Right kidney (tissue), 9 donors: ENCODE data around the gene HECTD4.
A peak's percentile ranks its signal among the peaks of the same experiment; 100 is the strongest.
"Not testable (repeated sequence)": the region's sequence is repeated elsewhere in the genome, so short reads cannot be mapped to it uniquely, and the experiment has no call there.

ENCODE experiments used
- DNase-seq: peaks from one replicate; pipeline ENCODE4 v3.0.0-alpha.2; 2016
- long read RNA-seq, 8 donors: transcript quantifications; one replicate each; lab custom pipeline, GENCODE V29; 2026

The HECTD4 gene, protein sequence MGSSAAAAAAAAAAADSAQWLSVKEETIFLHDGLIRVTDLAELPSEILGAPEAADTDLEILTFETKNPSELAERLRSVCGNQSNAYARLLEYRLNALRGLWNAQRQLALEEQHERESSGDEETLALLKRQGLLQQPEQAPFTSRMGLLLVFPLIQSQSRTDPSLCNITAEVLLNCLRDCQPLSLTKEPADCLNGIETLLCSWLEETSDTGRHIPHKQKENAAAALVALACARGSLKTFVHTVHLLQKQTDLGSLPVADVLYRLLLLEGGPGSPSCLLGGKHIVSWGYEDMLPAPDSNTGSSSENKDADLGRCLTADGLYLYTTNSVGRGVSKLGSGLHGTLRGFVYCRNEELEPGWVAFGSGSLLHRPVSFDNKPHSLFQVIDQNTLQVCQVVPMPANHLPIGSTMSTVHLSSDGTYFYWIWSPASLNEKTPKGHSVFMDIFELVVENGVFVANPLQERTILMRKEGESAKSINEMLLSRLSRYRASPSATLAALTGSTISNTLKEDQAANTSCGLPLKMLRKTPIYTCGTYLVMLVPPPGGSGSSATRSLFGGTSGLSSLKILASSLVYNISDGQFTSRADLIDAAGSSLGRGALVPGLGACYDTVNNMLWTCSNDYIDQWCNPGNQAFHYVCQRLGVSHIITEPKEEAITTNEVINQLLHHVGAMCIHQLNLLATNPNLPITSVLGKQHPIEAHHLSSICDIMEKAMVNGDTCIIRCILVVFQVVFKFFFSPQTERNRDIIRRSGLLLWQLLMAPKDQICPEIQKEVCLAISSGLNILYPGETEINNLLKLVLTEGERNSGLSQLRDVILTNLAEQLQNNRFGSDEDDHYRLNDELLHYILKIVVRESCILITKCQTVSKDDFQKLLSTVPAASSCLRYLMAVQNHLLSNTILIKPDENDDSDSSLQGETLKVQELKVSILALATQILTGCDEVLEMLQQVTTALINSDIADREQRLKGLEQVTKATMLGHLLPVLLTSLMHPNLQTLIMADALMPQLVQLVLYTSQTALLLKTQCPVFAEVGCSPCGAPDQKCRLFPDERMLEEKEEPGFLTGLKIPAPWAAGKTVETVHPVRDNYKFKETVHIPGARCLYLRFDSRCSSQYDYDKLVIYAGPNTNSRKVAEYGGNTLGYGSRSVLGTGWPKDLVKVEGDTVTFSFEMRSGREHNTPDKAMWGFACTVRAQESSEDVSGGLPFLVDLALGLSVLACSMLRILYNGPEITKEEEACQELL (N-terminal part only)
- long read RNA-seq, donor 1: 0 reads
- long read RNA-seq, donor 2, partial matches to known transcripts: 0 of 1 reads
- long read RNA-seq, donor 2, other reads (novel, unspliced or antisense): 0 of 1 reads
- long read RNA-seq, donor 3: 0 reads
- long read RNA-seq, donor 4, partial matches to known transcripts: 22 of 40 reads
- long read RNA-seq, donor 4, other reads (novel, unspliced or antisense): 17 of 40 reads
- long read RNA-seq, donor 5: 0 reads
- long read RNA-seq, donor 6: 0 reads
- long read RNA-seq, donor 7: 0 reads
- long read RNA-seq, donor 8, partial matches to known transcripts: 10 of 10 reads
- long read RNA-seq, donor 8, other reads (novel, unspliced or antisense): 0 of 10 reads

DNA sequence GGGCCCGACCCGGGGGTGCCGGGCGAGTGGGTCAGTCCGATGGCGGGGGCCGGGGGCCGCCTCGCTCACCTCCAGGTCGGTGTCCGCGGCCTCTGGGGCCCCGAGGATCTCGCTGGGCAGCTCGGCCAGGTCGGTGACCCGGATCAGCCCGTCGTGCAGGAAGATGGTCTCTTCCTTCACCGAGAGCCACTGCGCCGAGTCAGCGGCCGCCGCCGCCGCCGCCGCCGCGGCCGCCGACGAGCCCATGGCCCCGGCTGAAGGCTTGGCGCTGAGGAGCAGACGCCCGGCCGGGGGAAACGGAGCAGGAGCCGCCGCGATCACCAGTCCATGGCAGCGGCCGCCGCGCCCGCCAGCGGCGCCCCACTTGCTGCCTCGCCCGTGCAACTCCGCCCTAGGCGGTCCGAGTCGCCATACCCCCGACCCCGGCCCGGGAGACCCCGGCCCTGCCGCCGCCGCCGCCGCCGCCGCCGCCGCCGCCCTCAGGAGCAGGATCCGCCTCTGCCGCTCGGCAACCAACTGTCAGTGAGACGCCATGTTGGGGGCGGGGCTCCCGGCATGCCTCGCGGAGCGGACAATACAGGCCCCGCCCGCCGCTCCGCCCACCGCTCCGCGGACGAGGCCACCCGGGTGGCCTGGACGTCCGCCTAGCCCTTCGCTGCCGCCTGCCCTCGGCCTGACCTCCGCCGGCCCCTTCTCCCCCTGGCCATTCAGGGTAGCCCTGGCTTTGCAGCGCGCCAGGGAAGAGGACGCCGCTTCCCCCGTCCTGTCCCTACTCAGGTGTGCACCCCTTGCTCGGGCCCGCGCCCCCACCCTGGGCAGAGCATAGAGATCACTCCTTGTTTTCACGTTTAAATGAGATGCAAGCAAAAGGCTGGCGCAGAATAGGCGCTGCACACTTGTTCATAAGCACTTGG is at the start of gene HECTD4:
Gene HECTD4 (minus strand): TSS at position 549 of the 914 bp plus-strand sequence. CDS start 303 bp downstream, at position 246.
- peak; percentile 89 for DNase-seq

DNA sequence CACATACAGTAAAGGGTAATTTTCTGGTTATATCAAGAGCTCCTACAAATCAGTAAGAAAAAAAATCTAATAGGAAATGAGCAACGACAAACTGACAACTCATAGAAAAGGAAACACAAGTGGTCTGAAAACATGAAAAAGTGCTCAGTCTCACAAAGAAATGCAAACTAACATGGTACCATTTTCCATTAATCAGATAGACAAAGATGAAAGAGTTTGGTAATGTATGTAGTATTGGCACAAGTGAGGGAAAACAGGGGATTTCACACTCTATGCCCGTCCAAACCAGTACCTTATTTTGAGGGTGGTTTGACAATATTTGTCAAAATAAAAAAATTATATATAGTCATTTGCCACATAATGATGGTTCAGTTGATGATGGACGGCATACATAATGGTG is 49.7 kb upstream of the HECTD4 start:
- no peak for DNase-seq

DNA sequence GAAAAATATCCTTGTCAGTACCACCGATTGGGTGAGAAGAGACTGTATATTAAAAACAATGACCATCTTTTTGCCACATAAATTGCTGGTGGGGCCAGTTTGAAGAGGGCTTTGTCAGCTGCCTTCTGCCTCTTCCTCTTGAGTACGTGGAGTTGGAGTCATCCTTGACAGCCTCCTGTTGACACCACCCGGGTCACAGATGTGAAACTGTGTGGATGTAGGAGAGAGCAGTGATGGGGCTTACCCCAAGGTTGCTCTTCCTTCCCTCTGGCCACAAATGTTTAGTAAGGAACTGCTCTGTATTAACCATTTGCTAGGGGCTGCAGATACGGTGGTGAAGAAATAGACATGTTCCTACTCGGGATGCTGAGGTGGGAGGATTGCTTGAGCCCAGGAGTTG is 48.7 kb upstream of the HECTD4 start:
- DNase-seq: no peak

DNA sequence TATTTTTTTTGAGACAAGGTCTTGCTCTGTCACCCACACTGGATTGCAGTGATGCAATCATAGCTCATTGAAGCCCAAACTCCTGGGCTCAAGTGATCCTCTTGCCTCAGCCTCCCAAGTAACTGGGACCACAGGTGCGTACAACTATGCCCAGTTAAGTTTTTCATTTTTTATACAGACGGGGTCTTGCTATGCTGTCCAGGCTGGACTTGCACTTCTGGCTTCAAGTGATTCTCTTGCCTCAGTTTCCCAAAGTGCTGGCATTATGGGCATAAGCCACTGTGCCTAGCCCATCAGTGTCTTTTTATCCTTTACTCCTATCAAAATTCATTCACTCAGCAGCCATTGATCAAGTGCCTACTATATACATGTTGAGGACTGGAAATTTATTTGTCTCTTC is 45.5 kb upstream of the HECTD4 start:
- no peak for DNase-seq

DNA sequence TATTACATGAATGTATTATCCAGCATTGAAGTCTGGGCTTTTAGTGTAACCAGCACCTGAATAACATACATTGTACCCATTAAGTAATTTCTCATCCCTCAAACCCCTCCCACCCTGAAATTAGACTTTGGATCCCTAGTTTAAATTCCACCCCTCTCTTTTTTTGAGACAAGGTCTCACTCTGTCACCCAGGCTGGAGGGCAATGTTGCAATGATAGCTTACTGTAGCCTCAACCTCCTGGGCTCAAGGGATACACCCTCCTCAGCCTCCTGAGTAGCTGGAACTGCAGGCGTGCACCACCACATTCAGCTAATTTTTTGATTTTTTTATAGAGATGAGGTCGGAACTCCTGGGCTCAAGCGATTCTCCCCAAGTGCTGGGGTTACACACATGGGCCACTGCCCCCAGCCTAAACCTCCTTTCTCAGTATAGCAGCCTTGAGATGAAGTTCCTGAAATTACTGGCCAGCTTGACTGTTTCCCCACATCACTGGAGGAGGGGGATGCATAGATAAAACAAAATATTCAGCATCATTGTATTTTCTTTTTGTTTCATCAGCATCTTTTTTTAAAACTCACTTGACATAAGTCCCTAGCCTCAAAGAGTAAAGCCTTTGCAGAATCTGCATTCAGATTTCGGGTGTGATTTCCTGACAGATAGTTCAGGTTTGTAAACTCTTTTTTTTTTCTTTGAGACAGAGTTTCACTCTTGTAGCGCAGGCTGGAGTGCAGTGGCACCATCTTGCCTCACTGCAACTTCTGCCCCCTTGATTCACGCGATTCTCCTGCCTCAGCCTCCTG is 43.6 kb upstream of the HECTD4 start:
- no peak for DNase-seq

DNA sequence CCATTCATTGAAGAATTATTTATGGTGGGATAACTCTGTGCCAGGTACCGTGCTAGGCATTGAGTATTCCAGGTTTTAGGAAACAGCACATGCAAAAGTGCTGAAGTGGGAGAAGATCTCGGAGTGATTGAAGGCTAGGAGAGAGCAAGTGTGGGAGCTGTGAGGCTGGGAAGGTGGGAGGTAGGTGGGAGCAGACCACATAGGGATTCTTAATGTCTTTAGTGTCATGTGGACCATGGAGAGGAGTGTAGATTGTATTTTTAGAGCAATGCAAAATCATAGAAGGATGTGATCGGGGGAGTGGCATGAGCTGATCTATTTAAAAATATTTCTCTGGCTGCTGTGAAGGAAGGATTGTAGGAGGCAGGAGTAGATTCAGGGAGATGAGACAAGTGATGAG is 41.9 kb upstream of the HECTD4 start:
- no peak for DNase-seq

DNA sequence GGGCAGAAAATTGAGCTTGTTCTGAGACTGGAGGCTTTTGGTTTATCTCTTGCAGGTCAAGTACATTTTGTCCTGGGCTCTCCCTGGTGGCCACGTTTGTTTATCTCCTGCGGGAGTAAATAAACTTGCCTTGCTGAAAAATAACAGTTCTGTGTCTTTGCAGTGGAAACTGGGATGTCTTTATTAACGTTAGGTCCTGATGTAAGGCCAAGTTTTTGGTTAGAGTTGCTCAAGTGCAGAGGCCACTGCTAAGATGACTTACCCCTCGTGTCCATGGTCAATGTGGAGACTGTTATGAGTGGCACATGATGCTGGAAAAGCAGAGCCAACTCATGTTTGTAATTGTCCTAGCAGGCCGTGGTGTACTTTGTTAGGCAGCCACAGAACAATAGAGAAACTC is 40.3 kb upstream of the HECTD4 start:
- DNase-seq: no peak

DNA sequence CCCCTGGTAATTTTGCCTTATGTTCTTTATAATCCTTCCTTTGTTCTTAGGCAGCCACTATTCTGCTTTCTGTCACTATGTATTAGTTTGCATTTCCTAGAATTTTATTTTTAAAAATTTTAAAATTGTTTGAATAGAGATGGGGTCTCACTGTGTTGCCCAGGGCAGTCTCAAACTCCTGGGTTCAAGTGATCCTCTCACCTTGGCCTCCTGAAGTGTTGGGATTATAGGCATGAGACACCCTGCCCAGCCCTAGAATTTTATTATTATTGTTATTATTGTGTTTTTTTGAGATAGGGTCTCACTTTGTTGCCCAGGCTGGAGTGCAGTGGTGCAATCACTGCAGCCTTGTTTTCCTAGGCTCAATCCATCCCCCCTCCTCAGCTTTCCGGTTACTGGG is 39.1 kb upstream of the HECTD4 start:
- DNase-seq: no peak

DNA sequence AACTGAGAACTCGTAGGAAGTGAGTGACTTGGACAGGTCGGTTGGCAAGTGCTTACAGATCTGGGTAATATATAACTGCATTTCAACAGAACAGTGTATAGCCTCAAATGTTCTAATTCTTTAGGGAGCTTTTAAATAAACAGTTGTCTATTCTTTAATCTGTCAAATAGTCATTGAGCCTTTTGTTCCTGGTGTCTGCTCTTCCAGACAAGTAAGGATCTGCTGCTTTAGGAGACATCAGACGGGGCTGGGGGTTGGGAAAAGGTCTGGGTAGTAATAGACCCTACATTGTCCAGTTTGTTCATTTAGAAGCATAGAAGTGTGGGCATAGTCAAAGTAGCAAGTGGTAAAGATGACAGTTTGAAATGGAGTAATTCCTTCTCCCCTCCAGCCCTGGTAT is 38.5 kb upstream of the HECTD4 start:
- DNase-seq: no peak

DNA sequence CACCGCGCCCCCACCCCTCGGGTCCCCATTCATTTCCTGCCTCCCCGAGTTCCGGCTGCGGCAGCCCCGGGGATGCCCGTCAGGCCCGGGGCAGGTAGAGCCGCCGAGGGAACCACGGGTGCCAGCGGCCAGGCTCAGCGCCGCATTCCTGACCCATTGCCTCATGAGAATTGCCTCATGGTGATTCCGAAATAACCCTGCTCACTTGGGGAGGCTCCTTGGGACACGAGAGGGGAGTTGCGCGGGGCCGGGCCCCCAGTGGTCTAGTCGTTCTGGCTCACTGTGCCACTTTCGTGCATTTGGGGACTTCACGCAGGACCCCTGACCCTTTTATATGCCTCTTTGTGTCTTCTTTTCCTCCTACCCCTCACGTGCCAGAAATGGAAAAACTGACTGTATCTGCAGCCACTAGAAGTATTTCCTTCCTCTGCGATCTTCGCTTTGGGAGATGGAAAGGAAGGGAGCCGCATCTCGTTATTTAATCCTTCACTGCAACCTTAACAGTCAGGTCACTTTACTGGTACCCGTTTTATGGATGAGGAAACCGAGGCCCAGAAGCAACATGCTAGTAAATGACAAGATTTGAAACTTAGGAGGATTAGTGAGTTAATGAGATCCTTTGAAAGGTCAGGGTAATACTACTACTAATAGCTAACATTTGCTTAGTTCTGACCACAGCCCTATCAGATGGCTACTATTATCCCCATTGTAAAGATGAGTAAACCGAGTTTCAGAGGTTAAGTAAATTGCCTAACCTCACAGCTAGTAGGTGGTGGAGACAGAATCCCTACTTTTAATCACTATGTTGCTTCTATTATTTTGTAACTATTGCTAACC is 37.3 kb upstream of the HECTD4 start:
- peak; percentile 66 for DNase-seq

DNA sequence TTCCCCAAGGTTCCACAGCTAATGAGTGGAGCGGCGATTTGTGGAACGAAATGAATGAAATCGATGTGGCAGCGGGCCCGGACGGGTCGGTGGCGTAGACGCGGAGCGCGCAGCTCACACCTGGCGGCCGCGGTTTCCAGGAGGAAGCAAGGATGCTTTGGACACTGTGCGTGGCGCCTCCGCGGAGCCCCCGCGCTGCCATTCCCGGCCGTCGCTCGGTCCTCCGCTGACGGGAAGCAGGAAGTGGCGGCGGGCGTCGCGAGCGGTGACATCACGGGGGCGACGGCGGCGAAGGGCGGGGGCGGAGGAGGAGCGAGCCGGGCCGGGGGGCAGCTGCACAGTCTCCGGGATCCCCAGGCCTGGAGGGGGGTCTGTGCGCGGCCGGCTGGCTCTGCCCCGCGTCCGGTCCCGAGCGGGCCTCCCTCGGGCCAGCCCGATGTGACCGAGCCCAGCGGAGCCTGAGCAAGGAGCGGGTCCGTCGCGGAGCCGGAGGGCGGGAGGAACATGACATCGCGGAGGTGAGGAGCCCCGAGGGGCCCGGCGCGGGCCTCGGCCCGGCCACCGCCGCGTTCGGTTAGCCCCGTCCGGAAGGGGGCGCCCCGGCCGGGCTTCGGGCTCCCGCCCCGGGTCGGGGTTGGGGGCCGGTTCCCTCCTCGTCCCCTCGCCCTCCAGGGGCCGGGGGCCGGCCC is 36.5 kb upstream of the HECTD4 start, which contains the start of gene PTPN11:
Gene PTPN11 (plus strand): TSS at position 340 of the 689 bp plus-strand sequence. CDS start 165 bp downstream, at position 505.
- DNase-seq: peak; percentile 94

DNA sequence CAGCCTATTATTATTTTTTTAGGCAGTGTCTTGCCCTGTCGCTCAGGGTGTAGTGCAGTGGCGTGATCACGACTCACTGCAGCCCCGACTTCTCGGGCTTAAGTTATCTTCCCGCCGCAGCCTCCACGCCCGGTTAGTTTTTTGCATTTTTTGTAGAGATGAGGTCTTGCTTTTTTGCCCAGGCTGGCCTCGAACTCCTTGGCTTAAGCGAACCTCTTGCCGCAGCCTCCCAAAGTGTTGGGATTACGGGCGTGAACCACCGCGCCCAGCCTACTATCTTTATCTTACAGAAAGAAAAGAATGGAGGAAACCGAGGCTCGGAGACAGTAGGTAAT is 36.0 kb upstream of the HECTD4 start:
- no peak for DNase-seq

DNA sequence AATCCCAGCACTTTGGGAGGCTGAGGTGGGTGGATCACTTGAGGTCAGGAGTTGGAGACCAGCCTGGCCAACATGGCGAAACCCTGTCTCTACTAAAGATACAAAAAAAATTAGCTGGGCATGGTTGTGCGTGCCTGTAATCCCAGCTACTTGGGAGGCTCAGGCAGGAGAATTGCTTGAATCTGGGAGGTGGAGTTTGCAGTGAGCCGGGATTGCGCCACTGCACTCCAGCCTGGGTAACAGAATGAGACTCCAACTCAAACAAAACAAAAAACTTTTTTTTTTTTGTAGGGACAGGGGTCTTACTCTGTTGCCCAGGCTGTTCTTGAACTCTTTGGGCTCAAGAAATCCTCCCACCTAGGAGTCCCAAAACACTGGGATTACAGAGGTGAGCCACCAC is 33.2 kb upstream of the HECTD4 start:
- not testable (repeated sequence) for DNase-seq

DNA sequence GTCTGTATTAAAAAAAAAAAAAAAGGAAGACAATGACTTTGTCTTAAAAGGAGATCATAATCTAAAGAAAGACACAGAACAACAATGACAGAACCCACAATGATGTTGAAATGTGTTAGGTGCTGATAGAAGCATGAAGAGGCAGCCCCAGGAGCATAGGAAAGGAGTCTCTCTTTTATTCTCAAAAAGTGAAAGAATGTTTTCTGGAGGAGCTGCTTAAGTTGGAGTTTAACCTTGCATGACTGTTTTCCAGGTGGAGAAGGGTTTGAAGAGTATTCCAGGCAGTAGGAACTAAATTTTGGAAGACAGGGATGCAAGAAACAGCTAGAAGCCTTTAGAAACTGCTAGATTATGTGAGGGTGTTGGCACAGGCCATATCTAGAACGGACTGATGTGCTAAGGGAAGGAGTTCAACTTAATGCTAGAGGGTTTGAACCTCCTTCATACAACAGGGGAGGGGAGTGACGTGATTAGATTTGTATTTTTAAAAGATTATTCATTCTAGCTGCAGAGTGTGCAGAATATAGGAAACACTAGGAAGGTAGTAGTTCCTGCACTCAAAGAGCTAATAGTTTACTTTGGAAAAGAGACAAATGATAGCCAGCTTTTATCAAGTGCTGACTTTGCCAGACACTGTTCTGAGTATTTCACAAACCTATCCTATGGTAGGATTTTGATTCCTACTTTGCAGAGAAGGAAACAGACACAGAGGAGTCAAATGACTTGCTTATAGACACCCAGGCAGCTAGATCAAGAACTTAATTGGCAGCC is 31.8 kb upstream of the HECTD4 start:
- no peak for DNase-seq

DNA sequence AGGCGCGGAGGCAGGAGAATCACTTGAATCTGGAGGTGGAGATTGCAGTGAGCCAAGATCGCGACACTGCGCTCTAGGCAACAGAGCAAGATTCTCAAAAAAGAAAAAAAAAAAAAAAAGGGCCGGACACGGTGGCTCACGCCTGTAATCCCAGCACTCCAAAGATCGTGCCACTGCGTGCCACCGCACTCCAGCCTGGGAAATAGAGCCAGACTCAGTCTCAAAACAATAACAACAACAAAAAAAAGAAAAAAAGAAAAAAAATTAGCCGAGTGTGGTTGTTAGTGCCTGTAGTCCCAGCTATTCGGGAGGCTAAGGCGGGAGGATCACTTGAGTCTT is 27.6 kb upstream of the HECTD4 start:
- DNase-seq: no peak

DNA sequence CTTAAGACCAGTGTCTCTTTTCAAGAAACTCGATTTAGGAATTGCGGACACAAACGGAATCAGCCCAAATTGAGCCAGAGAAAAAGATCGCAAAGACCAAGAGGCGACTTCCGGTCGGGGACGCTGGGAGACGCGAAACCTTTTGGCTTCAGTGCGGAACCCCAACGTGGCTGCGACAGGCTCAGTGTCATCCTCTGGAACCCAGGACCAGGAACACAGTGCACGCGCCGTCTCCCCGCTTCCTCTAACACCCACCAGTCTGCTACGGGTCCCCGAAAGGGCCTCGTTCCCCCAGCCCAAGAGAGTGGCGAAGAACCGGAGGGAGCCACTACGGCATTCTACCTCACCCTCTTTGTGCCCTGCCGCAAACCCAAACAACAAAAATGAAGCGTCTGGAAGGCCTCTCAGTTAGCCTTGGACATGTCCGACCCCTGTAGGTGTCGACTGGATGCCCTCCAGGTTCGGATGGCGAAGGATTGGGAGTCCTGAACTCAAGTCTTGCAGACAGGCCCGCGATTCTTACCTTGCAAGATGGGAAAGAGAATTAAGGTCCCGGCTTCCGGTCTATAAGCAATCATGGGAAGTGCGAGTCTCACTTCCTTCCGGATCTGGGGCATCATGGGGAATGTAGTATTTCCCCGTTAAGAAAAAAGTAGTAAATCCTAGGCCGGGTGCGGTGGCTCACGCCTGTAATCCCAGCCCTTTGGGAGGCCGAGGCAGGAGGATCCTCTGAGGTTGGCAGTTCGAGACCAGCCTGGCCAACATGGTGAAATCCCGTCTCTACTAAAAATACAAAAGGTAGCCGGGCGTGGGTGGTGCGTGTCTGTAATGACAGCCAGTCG is 27.1 kb upstream of the HECTD4 start, which contains the start of gene RPL6:
Gene RPL6 (minus strand): TSS at position 542 of the 842 bp plus-strand sequence. CDS start 949 bp downstream, outside the sequence.
- peak; percentile 91 for DNase-seq
